ENCODE results near the gene MICAL2. TPM values are rescaled to one million over a fixed set of nuclear protein-coding genes. Genes with fewer than 3 reads are reported as not detected.

The MICAL2 gene
- total and polyA plus RNA-seq, 2 of the 8 experiments (the other 6 are each of a cell fraction or from before 2014, with no cell fraction given): 1.3 to 4.1 TPM

GRCh38 chr11:12123799-12124198, 13.4 kb downstream of the MICAL2 start:
- H3K4me3 ChIP-seq (ENCODE audit: extremely low read depth in 1 of 4, insufficient read depth in 2 of 4, low read depth in 3 of 4, low read length in 4 of 4): no peak overlapping the region
- no peak overlapping the region for H4K8ac ChIP-seq (ENCODE audit: extremely low read depth, insufficient read depth, low read length)
- H2AK5ac ChIP-seq (ENCODE audit: low read depth, low read length): no peak overlapping the region
- H3K27me3 ChIP-seq (replicated peaks in 1 of 4; ENCODE audit: control insufficient read depth in 3 of 4, extremely low read depth in 1 of 4, insufficient read depth in 3 of 4, low read length in 3 of 4): peaks cover 0 to 3% (median 0%) of the 10 kb centered on the region in 4 experiments; a peak in 1 of 7 replicates
- no peak overlapping the region for H3K18ac ChIP-seq (ENCODE audit: extremely low read depth, low read length)
- H3K4me2 ChIP-seq (ENCODE audit: insufficient read depth in 1 of 2, low read depth in 2 of 2, low read length in 2 of 2): no peak overlapping the region
- no peak overlapping the region for H2BK120ac ChIP-seq (replicated peaks; ENCODE audit: low read depth, low read length)
- no peak for DNase-seq (ENCODE audit: low read depth in 1 of 2, low spot score in 2 of 2)
- H4K91ac ChIP-seq (replicated peaks; ENCODE audit: insufficient read length, low read length): no peak overlapping the region
- no peaks in the 10 kb centered on the region for H3K4me1 ChIP-seq (replicated peaks in 1 of 4; ENCODE audit: control insufficient read depth in 3 of 4, insufficient read depth in 4 of 4, low read length in 3 of 4)
- 95% methylated on average over 3 of the region's 3 CpGs; no CpG with 5 or more reads in 1 of the 2 experiments for WGBS, 2 experiments (ENCODE audit: extremely low coverage in 1 of 2, insufficient coverage in 1 of 2, insufficient read length in 1 of 2, insufficient replicate concordance in 2 of 2, low coverage in 1 of 2, low lambda C conversion rate in 2 of 2, missing lambda C conversion rate in 1 of 2)
- H2BK12ac ChIP-seq (ENCODE audit: low read depth, low read length): no peak overlapping the region; the same call in 1 of the 2 replicates
- H2AFZ ChIP-seq (ENCODE audit: low read length): no peak overlapping the region
- ChIA-PET POLR2A (ENCODE audit: partially characterized antibody) (no interaction called here), CTCF (ENCODE audit: partially characterized antibody) (interaction anchor here (0.8 to 11.9 kb wide), 10 partner anchors 12 to 157 kb away, joined by 3 to 137 read pairs (median 8); no protein-coding TSS in a partner anchor)
- FAIRE-seq: no peak
- no peak overlapping the region for H3K27ac ChIP-seq (ENCODE audit: low read depth, low read length)
- no peak overlapping the region for H3K9ac ChIP-seq (replicated peaks in 1 of 4; ENCODE audit: extremely low read depth in 1 of 4, low read depth in 3 of 4, low read length in 3 of 4)
- H4K20me1 ChIP-seq (replicated peaks in 1 of 2; ENCODE audit: control insufficient read depth in 1 of 2, insufficient read depth in 2 of 2, low read length in 2 of 2): no peaks in the 10 kb centered on the region
- no peaks in the 10 kb centered on the region for H3K9me3 ChIP-seq (ENCODE audit: insufficient read depth in 2 of 2, low read depth in 1 of 2, low read length in 1 of 2)
- no peak overlapping the region for H2BK20ac ChIP-seq (ENCODE audit: low read length)
- H3K79me1 ChIP-seq (ENCODE audit: low read depth, low read length): no peaks in the 10 kb centered on the region
- H2BK5ac ChIP-seq (ENCODE audit: low read depth, low read length): no peak overlapping the region
- no peaks in the 10 kb centered on the region for H3K79me2 ChIP-seq (ENCODE audit: control insufficient read depth in 1 of 2, insufficient read depth in 2 of 2, low read length in 2 of 2)
- no peaks in the 10 kb centered on the region for H3K23me2 ChIP-seq (ENCODE audit: low read depth, low read length)
- H2BK15ac ChIP-seq (ENCODE audit: low read length): no peak overlapping the region
- H3K23ac ChIP-seq (ENCODE audit: insufficient read length): no peak overlapping the region
- no peak overlapping the region for H3K4ac ChIP-seq (replicated peaks; ENCODE audit: insufficient read length, low read depth, low read length)
- no peak overlapping the region for H4K5ac ChIP-seq (ENCODE audit: insufficient read length, low read depth, low read length)
- H3K14ac ChIP-seq (ENCODE audit: insufficient read length): no peak overlapping the region
- H3K56ac ChIP-seq (replicated peaks; ENCODE audit: insufficient read length, low read depth, low read length): no peak overlapping the region
- no peaks in the 10 kb centered on the region for H3K36me3 ChIP-seq (ENCODE audit: control insufficient read depth in 2 of 4, insufficient read depth in 4 of 4, low read length in 3 of 4)
- TF ChIP-seq MAX (IDR thresholded peaks at IDR 0.05): no peak
- TF ChIP-seq EP300 (IDR thresholded peaks at IDR 0.05; ENCODE audit: borderline replicate concordance in 1 of 2, low read depth in 2 of 2, low read length in 2 of 2): no peak
- TF ChIP-seq CTBP2 (IDR thresholded peaks at IDR 0.05; ENCODE audit: borderline replicate concordance, insufficient read depth, insufficient read length, low read length): no peak
- no peak for TF ChIP-seq CREB1 (IDR thresholded peaks at IDR 0.05)
- no peak for TF ChIP-seq FOSL1 (IDR thresholded peaks at IDR 0.05; ENCODE audit: insufficient read depth, low read depth, low read length)
- no peak for TF ChIP-seq KDM5A (IDR thresholded peaks at IDR 0.05; ENCODE audit: low read length)
- no peak for TF ChIP-seq TBP (IDR thresholded peaks at IDR 0.05; ENCODE audit: low read depth, low read length)
- TF ChIP-seq SIX5 (IDR thresholded peaks at IDR 0.05; ENCODE audit: low read depth, low read length): no peak
- TF ChIP-seq TAF7 (optimal IDR thresholded peaks at IDR 0.05; ENCODE audit: borderline replicate concordance, low read depth, low read length): no peak
- no peak for TF ChIP-seq HDAC6 (IDR thresholded peaks at IDR 0.05; ENCODE audit: low read depth, low read length)

All from H1 (cell line).